ENCODE results near the gene DEFB129.

The DEFB129 gene

GRCh38 chr20:257419-257818, 30.4 kb downstream of the DEFB129 start, which contains the start of gene DEFB132:
Gene DEFB132, plus strand, starts transcription at chr20:257724. Its CDS starts 55 bp downstream, at chr20:257779.
- DNase-seq, result no peak

GRCh38 chr20:258269-258858, 31.3 kb downstream of the DEFB129 start:
- DNase-seq, result no peak

- DNase-seq, result no peak
Measured at GRCh38 chr20:258963-259362, 31.9 kb downstream of the DEFB129 start.

GRCh38 chr20:259981-260380, 32.9 kb downstream of the DEFB129 start:
- no peak for DNase-seq

GRCh38 chr20:263701-264100, 36.6 kb downstream of the DEFB129 start:
- DNase-seq, result no peak

- DNase-seq, result peak; percentile 95
Measured at GRCh38 chr20:266596-267562, 39.8 kb downstream of the DEFB129 start.

GRCh38 chr20:270517-270916, 43.5 kb downstream of the DEFB129 start:
- no peak for DNase-seq

GRCh38 chr20:271069-271468, 44.0 kb downstream of the DEFB129 start:
- no peak for DNase-seq

- no peak for DNase-seq
Measured at GRCh38 chr20:271528-271927, 44.5 kb downstream of the DEFB129 start.

- no peak for DNase-seq
Measured at GRCh38 chr20:272718-273117, 45.7 kb downstream of the DEFB129 start.

- no peak for DNase-seq
Measured at GRCh38 chr20:273884-274283, 46.8 kb downstream of the DEFB129 start.

GRCh38 chr20:275791-276190, 48.7 kb downstream of the DEFB129 start:
- DNase-seq, result no peak

- DNase-seq, result no peak
Measured at GRCh38 chr20:276620-277495, 49.8 kb downstream of the DEFB129 start.

GRCh38 chr20:277496-277781, 50.4 kb downstream of the DEFB129 start:
- DNase-seq, result no peak

- DNase-seq, result no peak
Measured at GRCh38 chr20:278181-278580, 51.1 kb downstream of the DEFB129 start.

GRCh38 chr20:278607-279571, 51.8 kb downstream of the DEFB129 start:
- no peak for DNase-seq
